Astrocyte (in vitro differentiated cells and primary cell): ENCODE data around the gene HES6. TPM values are rescaled to one million over a fixed set of nuclear protein-coding genes. Genes with fewer than 3 reads are reported as not detected.
"Not testable (repeated sequence)": the region's sequence is repeated elsewhere in the genome, so short reads cannot be mapped to it uniquely, and the experiment has no call there.

Experiments used
- DNase-seq: peaks from one replicate; pipeline ENCODE4 v3.0.0-alpha.2; 2010; ENCODE audit warnings: low read depth
- FAIRE-seq: peaks from 2 replicates; lab custom pipeline; 2011; peaks lifted over from hg19 to GRCh38; lab: Jason Lieb, UNC
- H2AFZ ChIP-seq: 2 replicates; pipeline ENCODE4 v1.6.0; 2012; ENCODE audit warnings: low read depth, low read length, inconsistent platforms
- H3K27ac ChIP-seq: 2 replicates; pipeline ENCODE4 v1.5.1; 2011; ENCODE audit warnings: low read depth, low read length, inconsistent platforms
- H3K27me3 ChIP-seq: 2 replicates; pipeline ENCODE4 v1.6.0; 2011; ENCODE audit warnings: low read length, inconsistent platforms; ENCODE audit not compliant: insufficient read depth
- H3K36me3 ChIP-seq: 2 replicates; pipeline ENCODE4 v1.5.1; 2011; ENCODE audit warnings: low read length, inconsistent platforms; ENCODE audit not compliant: insufficient read depth
- H3K4me1 ChIP-seq: 2 replicates; pipeline ENCODE4 v1.5.1; 2011; ENCODE audit warnings: low read length, inconsistent platforms; ENCODE audit not compliant: insufficient read depth
- H3K4me2 ChIP-seq: 2 replicates; pipeline ENCODE4 v1.6.0; 2012; ENCODE audit warnings: low read length, inconsistent platforms
- H3K4me3 ChIP-seq: 2 replicates; pipeline ENCODE4 v1.5.1; 2011; ENCODE audit warnings: low read depth, mild to moderate bottlenecking, low read length, inconsistent platforms; ENCODE audit not compliant: insufficient read depth
- H3K79me2 ChIP-seq: 2 replicates; pipeline ENCODE4 v1.6.0; 2012; ENCODE audit warnings: mild to moderate bottlenecking, low read length, inconsistent platforms; ENCODE audit not compliant: insufficient read depth
- H3K9ac ChIP-seq: 2 replicates; pipeline ENCODE4 v1.6.0; 2012; ENCODE audit warnings: mild to moderate bottlenecking, low read length, inconsistent platforms
- H3K9me3 ChIP-seq: 2 replicates; pipeline ENCODE4 v1.5.1; 2012; ENCODE audit warnings: low read depth, mild to moderate bottlenecking, low read length, inconsistent platforms; ENCODE audit not compliant: insufficient read depth
- H4K20me1 ChIP-seq: 2 replicates; pipeline ENCODE4 v1.6.0; 2012; ENCODE audit warnings: low read length, inconsistent platforms; ENCODE audit not compliant: insufficient read depth
- H3K27ac Mint-ChIP-seq: one replicate; pipeline ENCODE4 v1.8.0; 2021; ENCODE audit warnings: mild to moderate bottlenecking, mixed read lengths; ENCODE audit not compliant: unreplicated experiment
- H3K27me3 Mint-ChIP-seq: one replicate; pipeline ENCODE4 v1.8.0; 2021; ENCODE audit warnings: low read depth, mixed read lengths; ENCODE audit not compliant: unreplicated experiment
- H3K36me3 Mint-ChIP-seq: one replicate; pipeline ENCODE4 v1.8.0; 2021; ENCODE audit warnings: low read depth, mixed read lengths; ENCODE audit not compliant: unreplicated experiment
- H3K4me1 Mint-ChIP-seq: one replicate; pipeline ENCODE4 v1.8.0; 2021; ENCODE audit warnings: low read depth, mixed read lengths; ENCODE audit not compliant: unreplicated experiment
- H3K4me3 Mint-ChIP-seq: one replicate; pipeline ENCODE4 v1.8.0; 2021; ENCODE audit warnings: mild to moderate bottlenecking, moderate library complexity, mixed read lengths; ENCODE audit not compliant: unreplicated experiment
- H3K9me3 Mint-ChIP-seq: one replicate; pipeline ENCODE4 v1.8.0; 2021; ENCODE audit warnings: mild to moderate bottlenecking, mixed read lengths; ENCODE audit not compliant: unreplicated experiment
- CTCF ChIP-seq: IDR thresholded peaks from 2 replicates; pipeline ENCODE4 v1.5.1; 2011; ENCODE audit warnings: low read depth, mild to moderate bottlenecking, inconsistent platforms, low read length, moderate library complexity; ENCODE audit not compliant: insufficient read depth
- EZH2 ChIP-seq: IDR thresholded peaks from 2 replicates; pipeline ENCODE4 v1.6.1; 2012; ENCODE audit warnings: mild to moderate bottlenecking, low read length, inconsistent platforms; ENCODE audit not compliant: insufficient read depth
- total RNA-seq: library from RNA; stranded (reverse); gene quantifications from 2 replicates; pipeline ENCODE4 v1.2.1, GENCODE V29; 2021

HES6 gene
- total RNA-seq, 1 donor from 2014 or later = 3.0 TPM

- Mint-ChIP-seq H3K9me3 (no peaks in the 10 kb centered on the region), H3K36me3 (peaks cover 19% of the 10 kb centered on the region), H3K4me1 (no peaks in the 10 kb centered on the region), H3K4me3 (no peak overlapping the region), H3K27me3 (peaks cover 26% of the 10 kb centered on the region), H3K27ac (no peak overlapping the region)
- Histone ChIP-seq H4K20me1 (peaks cover 16% of the 10 kb centered on the region), H2AFZ (no peak overlapping the region), H3K79me2 (peaks cover 8% of the 10 kb centered on the region), H3K9me3 (no peaks in the 10 kb centered on the region), H3K9ac (no peak overlapping the region), H3K4me3 (no peak overlapping the region), H3K4me2 (no peak overlapping the region), H3K27me3 (no peaks in the 10 kb centered on the region), H3K4me1 (no peaks in the 10 kb centered on the region), H3K36me3 (no peaks in the 10 kb centered on the region), H3K27ac (no peak overlapping the region)
- no peak for FAIRE-seq
- TF ChIP-seq EZH2 = no peak
- no peak for DNase-seq
These were observed 34.5 kb upstream of the HES6 start for GRCh38 chr2:238274152-238274865.

GRCh38 chr2:238273433-238273832, 33.6 kb upstream of the HES6 start:
- H3K4me3 ChIP-seq, H3K9me3 Mint-ChIP-seq, H3K9ac ChIP-seq, H3K4me2 ChIP-seq, DNase-seq, H3K9me3 ChIP-seq, FAIRE-seq, H3K4me3 Mint-ChIP-seq, H3K36me3 ChIP-seq, H3K27me3 ChIP-seq, H3K27ac ChIP-seq, H3K79me2 ChIP-seq, H3K27ac Mint-ChIP-seq, H3K4me1 ChIP-seq, H3K4me1 Mint-ChIP-seq, H2AFZ ChIP-seq, H4K20me1 ChIP-seq: not testable (repeated sequence)
- peaks cover 24% of the 10 kb centered on the region for H3K27me3 Mint-ChIP-seq
- peaks cover 19% of the 10 kb centered on the region for H3K36me3 Mint-ChIP-seq

GRCh38 chr2:238272156-238272555, 32.3 kb upstream of the HES6 start:
- Histone ChIP-seq H3K27me3 (no peaks in the 10 kb centered on the region), H3K9me3 (no peaks in the 10 kb centered on the region), H3K79me2 (no peaks in the 10 kb centered on the region), H4K20me1 (no peaks in the 10 kb centered on the region), H3K27ac (no peak overlapping the region), H3K4me2 (no peak overlapping the region), H3K4me1 (peaks cover 6% of the 10 kb centered on the region), H3K4me3 (no peak overlapping the region), H3K36me3 (peaks cover 3% of the 10 kb centered on the region), H3K9ac (no peak overlapping the region), H2AFZ (no peak overlapping the region)
- FAIRE-seq (no peak), DNase-seq (no peak)
- TF ChIP-seq EZH2 = no peak
- TF ChIP-seq CTCF = no peak
- Mint-ChIP-seq H3K9me3 (no peaks in the 10 kb centered on the region), H3K4me1 (peaks cover 3% of the 10 kb centered on the region), H3K36me3 (peaks cover 22% of the 10 kb centered on the region), H3K27me3 (peaks cover 14% of the 10 kb centered on the region), H3K4me3 (no peak overlapping the region), H3K27ac (no peak overlapping the region)

- not testable (repeated sequence) for H3K4me1 ChIP-seq, H3K27ac Mint-ChIP-seq, H3K9me3 Mint-ChIP-seq, H3K4me1 Mint-ChIP-seq, FAIRE-seq, H3K4me2 ChIP-seq, H3K9me3 ChIP-seq, H3K4me3 ChIP-seq, H4K20me1 ChIP-seq, H3K36me3 ChIP-seq, H3K27ac ChIP-seq, H2AFZ ChIP-seq, H3K27me3 ChIP-seq, DNase-seq, H3K9ac ChIP-seq, H3K79me2 ChIP-seq, H3K4me3 Mint-ChIP-seq
- Mint-ChIP-seq H3K36me3 (peaks cover 22% of the 10 kb centered on the region), H3K27me3 (peaks cover 12% of the 10 kb centered on the region)
These were observed 31.8 kb upstream of the HES6 start for GRCh38 chr2:238271686-238272085.
